Measurements from ENCODE around the gene LBP. TPM values are rescaled to one million over a fixed set of nuclear protein-coding genes. Genes with fewer than 3 reads are reported as not detected.
"Not testable (repeated sequence)": the region's sequence is repeated elsewhere in the genome, so short reads cannot be mapped to it uniquely, and the experiment has no call there.

Gene LBP
- total and polyA plus RNA-seq, 7 donors, result 0.49 to 1.9 TPM; not detected in 5

- Histone ChIP-seq H3K4me1 (peaks cover 0 to 6% (median 0%) of the 10 kb centered on the region in 4 donors), H3K27ac (no peak overlapping the region), H3K4me3 (no peak overlapping the region), H3K27me3 (no peaks in the 10 kb centered on the region), H3K36me3 (no peaks in the 10 kb centered on the region), H3K9me3 (no peaks in the 10 kb centered on the region)
- WGBS, 2 donors, result 54 to 69% methylated on average over 3 of the region's 3 CpGs
- TF ChIP-seq CTCF (IDR thresholded peaks at IDR 0.05), result no peak
- TF ChIP-seq POLR2AphosphoS5 (IDR thresholded peaks at IDR 0.05), result no peak
- no peak for TF ChIP-seq EP300 (IDR thresholded peaks at IDR 0.05)
- TF ChIP-seq POLR2A (IDR thresholded peaks at IDR 0.05), result no peak
- no peak for DNase-seq
- intact Hi-C loops (cut with DNase I), result no loop called here
Measured at GRCh38 chr20:38392356-38392755, 46.1 kb downstream of the LBP start.

- Histone ChIP-seq H3K9me3 (no peaks in the 10 kb centered on the region), H3K36me3 (no peaks in the 10 kb centered on the region), H3K4me1 (peaks cover 0 to 6% (median 0%) of the 10 kb centered on the region in 4 donors), H3K4me3 (no peak overlapping the region), H3K27me3 (no peaks in the 10 kb centered on the region), H3K27ac (no peak overlapping the region)
- DNase-seq, result no peak
- intact Hi-C loops (cut with DNase I), result no loop called here
- TF ChIP-seq CTCF (IDR thresholded peaks at IDR 0.05) (no peak), POLR2A (IDR thresholded peaks at IDR 0.05) (no peak), POLR2AphosphoS5 (IDR thresholded peaks at IDR 0.05) (no peak), EP300 (IDR thresholded peaks at IDR 0.05) (no peak)
- 82 to 85% methylated on average over 5 of the region's 5 CpGs for WGBS, 2 donors
Measured at GRCh38 chr20:38393259-38393658, 47.0 kb downstream of the LBP start.

GRCh38 chr20:38395165-38395564 lies 48.9 kb downstream of the LBP start:
- no peak for DNase-seq
- H3K36me3 ChIP-seq, result no peaks in the 10 kb centered on the region
- intact Hi-C loops (cut with DNase I), result no loop called here
- TF ChIP-seq POLR2A (IDR thresholded peaks at IDR 0.05), result no peak
- no peaks in the 10 kb centered on the region for H3K9me3 ChIP-seq
- H3K4me3 ChIP-seq, result no peak overlapping the region
- no peaks in the 10 kb centered on the region for H3K27me3 ChIP-seq
- H3K27ac ChIP-seq, result no peak overlapping the region
- WGBS, 2 donors, result 57 to 61% methylated on average over 2 of the region's 2 CpGs
- peaks cover 0 to 6% (median 0%) of the 10 kb centered on the region in 4 donors for H3K4me1 ChIP-seq

GRCh38 chr20:38395751-38396395 lies 49.6 kb downstream of the LBP start:
- H3K27me3 ChIP-seq; H3K4me3 ChIP-seq; H3K36me3 ChIP-seq; H3K9me3 ChIP-seq; DNase-seq; H3K4me1 ChIP-seq; H3K27ac ChIP-seq; intact Hi-C loops (cut with DNase I): not testable (repeated sequence)
- 69 to 79% methylated on average over 2 of the region's 2 CpGs for WGBS, 2 donors

GRCh38 chr20:38402089-38402488 lies 55.8 kb downstream of the LBP start:
- intact Hi-C loops (cut with DNase I), result no loop called here
- Histone ChIP-seq H3K27ac (no peak overlapping the region), H3K9me3 (peaks cover 0 to 3% (median 0%) of the 10 kb centered on the region in 4 donors), H3K4me1 (no peaks in the 10 kb centered on the region), H3K4me3 (no peak overlapping the region), H3K36me3 (no peaks in the 10 kb centered on the region), H3K27me3 (no peaks in the 10 kb centered on the region)
- no peak for DNase-seq
- WGBS, 2 donors, result 95 to 96% methylated on average over 5 of the region's 5 CpGs
- TF ChIP-seq CTCF (IDR thresholded peaks at IDR 0.05) (no peak), POLR2AphosphoS5 (IDR thresholded peaks at IDR 0.05) (no peak), POLR2A (IDR thresholded peaks at IDR 0.05) (no peak), EP300 (IDR thresholded peaks at IDR 0.05) (no peak)

- H3K4me3 ChIP-seq, result no peak overlapping the region
- peaks cover 0 to 3% (median 0%) of the 10 kb centered on the region in 4 donors for H3K9me3 ChIP-seq
- H3K27me3 ChIP-seq, result no peaks in the 10 kb centered on the region
- H3K27ac ChIP-seq, result no peak overlapping the region
- 84 to 90% methylated on average over 8 of the region's 8 CpGs for WGBS, 2 donors
- TF ChIP-seq EP300 (IDR thresholded peaks at IDR 0.05) (no peak), POLR2A (IDR thresholded peaks at IDR 0.05) (no peak), POLR2AphosphoS5 (IDR thresholded peaks at IDR 0.05) (no peak), CTCF (IDR thresholded peaks at IDR 0.05) (no peak)
- H3K36me3 ChIP-seq, result no peaks in the 10 kb centered on the region
- DNase-seq, result no peak
- intact Hi-C loops (cut with DNase I), result no loop called here
- no peaks in the 10 kb centered on the region for H3K4me1 ChIP-seq
Measured at GRCh38 chr20:38402816-38403215, 56.5 kb downstream of the LBP start.

Data from sigmoid colon (tissue), 7 donors.